SK-N-MC (cell line): ENCODE measurements around the gene LATS2.

ENCODE experiments used
- EZH2 ChIP-seq: fragments of 200-600 bp; sonication (generic); IDR thresholded peaks from one replicate; pipeline ENCODE4 v1.6.1; 2017; ENCODE audit warnings: antibody characterized with exemption
- FOXP2 ChIP-seq: optimal IDR thresholded peaks from 2 replicates; pipeline ENCODE3; 2011; ENCODE audit warnings: mild to moderate bottlenecking, moderate library complexity; ENCODE audit not compliant: insufficient read depth; ENCODE audit errors: extremely low read length, control extremely low read depth
- POLR2AphosphoS5 ChIP-seq: IDR thresholded peaks from 2 replicates; pipeline ENCODE4 v1.6.1; 2012; ENCODE audit warnings: mild to moderate bottlenecking, low read depth, low read length, borderline replicate concordance

GRCh38 chr13:21047591-21048282, 13.6 kb downstream of the LATS2 start:
- TF ChIP-seq EZH2 (no peak), POLR2AphosphoS5 (no peak), FOXP2 (no peak)
